SHP77 (cell line): Measurements from ENCODE around the gene NLGN2.

Experiments
- DNase-seq, 2 experiments: peaks; one replicate each; lab custom pipeline; 2025; lab: John Stamatoyannopoulos, UW

The NLGN2 gene

DNA sequence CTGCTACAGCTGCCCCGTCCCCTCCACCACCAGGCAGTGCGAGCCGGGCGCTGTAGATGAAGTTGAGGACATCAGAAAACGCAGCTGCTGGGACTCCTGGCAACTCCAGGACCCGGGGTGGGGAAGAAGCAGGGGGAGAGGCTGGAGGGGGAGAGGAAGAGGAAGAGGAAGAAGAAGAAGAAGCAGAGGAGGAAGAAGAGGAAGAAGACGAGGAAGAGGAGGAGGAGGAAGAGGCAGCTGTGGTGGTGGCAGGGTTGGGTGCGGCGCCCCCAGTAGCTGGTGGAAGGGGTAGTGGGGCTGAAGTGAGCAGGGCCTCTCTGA lies 58.6 kb downstream of the NLGN2 start:
- no peak for DNase-seq

DNA sequence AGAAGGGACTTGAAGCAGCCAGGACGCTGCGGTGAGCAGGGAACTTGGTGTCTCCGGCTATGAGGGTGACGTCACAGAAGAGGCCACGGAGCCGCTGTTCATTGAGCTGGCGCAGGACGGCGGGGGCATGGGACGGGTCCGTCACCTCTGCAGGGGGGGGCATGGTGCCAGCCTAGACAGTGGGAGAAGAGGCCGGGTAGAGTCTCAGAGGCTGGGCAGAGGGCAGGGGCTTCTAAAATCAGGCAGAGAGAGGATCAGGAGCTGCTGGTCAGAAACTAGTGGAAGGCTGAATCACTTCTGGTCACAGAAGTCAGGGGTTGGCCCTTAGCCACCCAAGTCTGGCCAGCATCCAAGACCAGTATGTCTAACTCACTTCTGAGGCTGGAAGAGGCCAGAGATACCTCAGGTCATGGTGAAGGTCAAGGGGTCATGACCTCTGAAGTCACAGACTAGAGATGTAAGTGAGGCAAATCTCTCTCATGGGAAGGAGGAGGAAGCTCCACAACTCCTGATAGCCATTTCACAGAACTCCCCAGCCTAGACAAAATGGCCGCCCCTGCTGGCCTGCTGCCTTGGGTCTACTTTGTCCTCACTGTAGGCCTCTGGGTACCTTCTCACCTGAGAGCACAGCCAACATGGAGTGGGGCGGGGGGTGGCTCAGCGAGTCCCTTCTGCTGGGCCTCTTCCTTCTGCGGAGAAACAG lies 59.1 kb downstream of the NLGN2 start:
- DNase-seq = no peak

- no peak for DNase-seq
Observed at GRCh38 chr17:7467498-7467897, 59.9 kb downstream of the NLGN2 start.

- DNase-seq = no peak
Observed at GRCh38 chr17:7468290-7468689, 60.6 kb downstream of the NLGN2 start.

DNA sequence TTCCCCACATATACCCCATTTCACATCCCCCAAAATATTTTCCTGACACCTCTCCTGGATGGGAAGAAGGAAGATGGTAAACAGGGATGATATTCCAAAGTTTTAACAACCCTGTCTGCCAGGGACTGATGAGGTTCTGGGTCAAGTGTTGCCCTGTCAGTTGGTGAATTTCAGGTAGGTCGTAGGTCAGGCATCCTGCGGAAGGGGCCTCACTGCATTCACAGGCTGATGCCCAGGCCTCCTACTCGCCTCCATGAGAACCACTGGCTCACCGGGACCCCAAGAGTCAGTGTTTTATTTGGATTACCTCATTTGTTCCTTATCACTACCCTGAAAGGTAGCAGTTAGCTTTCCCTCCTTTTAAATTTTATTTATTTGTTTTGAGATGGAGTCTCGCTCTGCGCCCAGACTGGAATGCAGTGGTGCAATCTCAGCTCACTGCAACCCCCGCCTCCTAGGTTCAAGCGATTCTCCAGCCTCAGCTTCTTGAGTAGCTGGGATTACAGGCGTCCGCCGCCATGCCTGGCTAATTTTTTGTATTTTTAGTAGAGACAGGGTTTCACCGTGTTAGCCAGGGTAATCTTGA lies 61.3 kb downstream of the NLGN2 start:
- no peak for DNase-seq
